Mammary epithelial cell (primary cell): ENCODE measurements around the gene PDLIM1.

Experiments
- CTCF ChIP-seq, 2 donors: IDR thresholded peaks in 1 of 2; conservative IDR thresholded peaks in 1 of 2; 2 replicates each; pipeline ENCODE4 v1.5.1; 2011 to 2012; ENCODE audit warnings: inconsistent platforms in 2 of 2, low read length in 2 of 2, mild to moderate bottlenecking in 2 of 2, control low read depth in 1 of 2, low read depth in 1 of 2; ENCODE audit not compliant: insufficient read depth in 1 of 2; ENCODE audit errors: extremely low read depth in 1 of 2
- EZH2 ChIP-seq: IDR thresholded peaks from 2 replicates; pipeline ENCODE4 v1.6.1; 2012; ENCODE audit warnings: low read length, inconsistent platforms, borderline replicate concordance

- no peak for TF ChIP-seq CTCF (conservative IDR thresholded peaks at IDR 0.05 in 1 of 2, IDR thresholded peaks at IDR 0.05 in 1 of 2; ENCODE audit: extremely low read depth in 1 of 2, insufficient read depth in 1 of 2, low read depth in 1 of 2, low read length in 2 of 2)
- no peak for TF ChIP-seq EZH2
These were observed 25.2 kb downstream of the PDLIM1 start for GRCh38 chr10:95265572-95265971.
